IPS-20b (cell line): ENCODE data around the gene LHX4.
A peak's percentile ranks its signal among the peaks of the same experiment; 100 is the strongest.

Source experiments
- H3K27ac ChIP-seq: one replicate; pipeline ENCODE4 v1.5.1; 2013; ENCODE audit warnings: low read length
- H3K27me3 ChIP-seq: 2 replicates; pipeline ENCODE4 v1.6.1; 2013; ENCODE audit warnings: mild to moderate bottlenecking, low read length, inconsistent platforms; ENCODE audit not compliant: insufficient read depth
- H3K36me3 ChIP-seq: 2 replicates; pipeline ENCODE4 v1.6.1; 2013; ENCODE audit warnings: low read depth, mild to moderate bottlenecking, inconsistent platforms, low read length, moderate library complexity; ENCODE audit not compliant: insufficient read depth
- H3K4me1 ChIP-seq: 2 replicates; pipeline ENCODE4 v1.6.1; 2013; ENCODE audit warnings: mild to moderate bottlenecking, control low read depth, inconsistent platforms, low read length, moderate library complexity; ENCODE audit not compliant: insufficient read depth
- H3K4me3 ChIP-seq: 2 replicates; pipeline ENCODE4 v1.5.1; 2013; ENCODE audit warnings: mild to moderate bottlenecking, low read length, inconsistent platforms
- H3K9ac ChIP-seq: 2 replicates; pipeline ENCODE4 v1.6.1; 2013; ENCODE audit warnings: low read depth, mild to moderate bottlenecking, inconsistent platforms, low read length, moderate library complexity
- H3K9me3 ChIP-seq: 2 replicates; pipeline ENCODE4 v1.6.1; 2013; ENCODE audit warnings: mild to moderate bottlenecking, low read depth, low read length, inconsistent platforms; ENCODE audit not compliant: insufficient read depth

Gene LHX4

DNA sequence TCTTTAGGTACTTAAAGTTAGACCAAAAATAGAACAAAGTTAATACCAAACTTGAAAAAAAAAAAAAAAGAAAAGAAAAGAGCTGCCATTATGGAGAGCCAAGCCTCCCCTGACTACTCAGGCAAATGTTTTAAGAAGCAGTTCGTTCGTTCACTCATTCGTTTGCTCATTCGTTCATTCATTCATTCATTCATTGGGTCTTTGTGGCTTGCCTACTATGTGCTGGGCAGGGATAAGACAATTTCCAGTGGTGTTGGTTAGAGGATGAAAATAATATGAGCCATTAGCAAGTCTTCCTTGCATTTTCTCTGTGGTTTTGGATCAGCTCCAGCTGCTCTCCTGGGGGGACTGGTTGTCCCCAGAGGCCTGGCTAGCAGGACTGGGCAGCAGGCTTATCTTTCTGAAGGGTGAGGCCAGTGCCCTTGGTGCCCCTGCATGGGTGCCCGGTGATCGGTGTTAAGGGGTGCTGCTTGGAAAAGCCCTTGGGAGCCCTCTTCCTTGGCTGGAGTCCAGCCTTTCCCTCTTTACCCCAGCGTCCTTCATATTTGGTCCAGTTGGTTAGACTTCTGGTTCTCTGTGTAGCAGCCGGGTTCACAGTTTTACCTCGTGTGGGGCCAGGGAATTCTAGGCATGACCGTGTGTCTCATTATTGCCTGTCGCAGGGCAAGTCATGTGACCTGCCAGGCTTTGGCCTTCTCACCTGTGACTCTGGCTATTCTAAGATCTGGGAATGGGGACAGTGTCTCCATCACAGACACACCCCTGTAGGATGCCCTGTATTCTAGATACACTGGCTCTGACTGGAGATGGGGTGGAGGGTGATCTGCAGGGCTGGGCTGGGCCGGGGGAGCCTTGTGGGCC is 32.8 kb downstream of the LHX4 start:
- Histone ChIP-seq H3K9me3 (no peaks in the 10 kb centered on the region), H3K27ac (no peak overlapping the region), H3K27me3 (peaks cover 3% of the 10 kb centered on the region; the same call in 1 of the 2 replicates), H3K9ac (no peak overlapping the region), H3K4me1 (no peaks in the 10 kb centered on the region; the same call in 1 of the 2 replicates), H3K4me3 (no peak overlapping the region), H3K36me3 (no peaks in the 10 kb centered on the region)

DNA sequence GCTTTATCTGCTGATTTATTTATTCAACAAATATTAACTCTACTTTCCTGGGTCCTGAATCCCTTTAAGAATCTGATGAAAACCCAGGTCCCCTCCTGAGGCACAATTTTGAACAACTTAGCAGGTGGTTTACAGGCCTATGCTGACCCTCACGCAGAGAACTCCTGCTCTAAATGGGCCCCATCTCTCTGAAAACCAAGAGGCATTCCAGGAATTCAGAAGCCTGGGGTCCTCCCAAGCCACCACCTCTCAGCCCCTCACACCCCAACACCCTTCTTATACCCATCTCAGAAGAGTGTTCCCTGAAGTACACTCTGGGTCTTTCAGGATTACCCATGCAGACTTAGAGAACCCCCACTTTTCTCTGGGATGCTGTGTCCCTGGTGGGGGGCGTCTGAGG is 34.5 kb downstream of the LHX4 start:
- no peaks in the 10 kb centered on the region for H3K9me3 ChIP-seq
- peaks cover 16% of the 10 kb centered on the region; the same call in 1 of the 2 replicates for H3K4me1 ChIP-seq
- H3K4me3 ChIP-seq, result no peak overlapping the region
- peaks cover 3% of the 10 kb centered on the region; the same call in 1 of the 2 replicates for H3K27me3 ChIP-seq
- H3K36me3 ChIP-seq, result no peaks in the 10 kb centered on the region
- H3K27ac ChIP-seq, result no peak overlapping the region
- no peak overlapping the region for H3K9ac ChIP-seq

DNA sequence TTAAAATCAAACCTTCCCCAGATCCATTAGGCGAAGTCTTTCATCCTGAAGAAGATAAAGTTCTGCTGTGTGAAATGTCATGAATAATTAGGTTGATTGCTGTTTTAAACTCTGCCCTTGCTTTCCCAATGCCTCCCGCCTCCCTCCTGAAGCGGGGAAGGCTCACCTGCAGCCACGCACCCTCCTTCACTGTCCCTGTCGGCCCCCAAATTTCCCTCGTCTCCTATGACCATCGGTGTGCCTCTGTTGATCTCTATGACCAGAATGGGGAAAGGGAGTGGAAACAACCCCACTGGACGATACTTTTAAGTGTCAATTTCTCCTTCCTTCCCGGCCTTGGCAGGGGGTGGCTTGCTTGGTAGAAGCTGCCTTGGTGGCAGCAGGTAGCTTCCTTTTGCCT is 35.1 kb downstream of the LHX4 start:
- Histone ChIP-seq H3K27ac (no peak overlapping the region), H3K36me3 (no peaks in the 10 kb centered on the region), H3K9ac (no peak overlapping the region), H3K4me1 (peaks cover 21% of the 10 kb centered on the region; the same call in 1 of the 2 replicates), H3K9me3 (no peaks in the 10 kb centered on the region), H3K27me3 (peaks cover 3% of the 10 kb centered on the region; the same call in 1 of the 2 replicates), H3K4me3 (no peak overlapping the region)

GRCh38 chr1:180265871-180266270 is 35.8 kb downstream of the LHX4 start:
- H3K9me3 ChIP-seq, result no peaks in the 10 kb centered on the region
- H3K4me1 ChIP-seq, result peaks cover 27% of the 10 kb centered on the region; the same call in 1 of the 2 replicates
- H3K9ac ChIP-seq, result no peak overlapping the region
- no peak overlapping the region for H3K4me3 ChIP-seq
- H3K27me3 ChIP-seq, result peaks cover 3% of the 10 kb centered on the region; the same call in 1 of the 2 replicates
- no peak overlapping the region for H3K27ac ChIP-seq
- no peaks in the 10 kb centered on the region for H3K36me3 ChIP-seq

GRCh38 chr1:180266275-180267210 is 36.5 kb downstream of the LHX4 start:
- Histone ChIP-seq H3K4me3 (no peak overlapping the region), H3K27ac (no peak overlapping the region), H3K4me1 (peaks cover 33% of the 10 kb centered on the region), H3K9ac (no peak overlapping the region), H3K9me3 (no peaks in the 10 kb centered on the region), H3K27me3 (peaks cover under 1% of the 10 kb centered on the region; the same call in 1 of the 2 replicates), H3K36me3 (no peaks in the 10 kb centered on the region)

DNA sequence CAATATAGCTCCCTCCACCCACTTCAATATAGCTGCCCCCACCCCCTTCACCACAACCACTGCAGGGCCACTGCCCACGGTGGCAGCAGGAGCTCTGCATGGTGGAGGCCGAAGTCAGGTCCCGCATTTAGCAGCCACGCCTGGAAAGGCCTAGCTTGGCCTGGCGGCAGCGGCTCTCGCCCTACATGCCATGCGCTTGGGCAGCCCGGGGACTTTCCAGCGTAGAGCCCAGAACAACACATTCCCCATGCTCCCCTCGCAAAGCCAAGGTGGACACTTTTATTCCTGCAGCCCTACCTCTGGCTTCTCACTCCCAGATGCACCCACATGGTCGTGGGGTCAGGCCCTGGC is 37.1 kb downstream of the LHX4 start:
- Histone ChIP-seq H3K9me3 (no peaks in the 10 kb centered on the region), H3K27ac (no peak overlapping the region), H3K36me3 (no peaks in the 10 kb centered on the region), H3K4me3 (no peak overlapping the region), H3K27me3 (no peaks in the 10 kb centered on the region), H3K9ac (no peak overlapping the region), H3K4me1 (peaks cover 33% of the 10 kb centered on the region)

- Histone ChIP-seq H3K27me3 (no peaks in the 10 kb centered on the region), H3K9me3 (no peaks in the 10 kb centered on the region), H3K4me1 (peaks cover 33% of the 10 kb centered on the region), H3K27ac (no peak overlapping the region), H3K9ac (no peak overlapping the region), H3K4me3 (peak overlapping the region; percentile 13; the same call in 1 of the 2 replicates), H3K36me3 (no peaks in the 10 kb centered on the region)
Observed at GRCh38 chr1:180267761-180268555, 37.9 kb downstream of the LHX4 start.

GRCh38 chr1:180268556-180269075 is 38.6 kb downstream of the LHX4 start:
- Histone ChIP-seq H3K4me3 (peak overlapping the region; percentile 13; the same call in 1 of the 2 replicates), H3K36me3 (peaks cover under 1% of the 10 kb centered on the region; the same call in 1 of the 2 replicates), H3K27me3 (no peaks in the 10 kb centered on the region), H3K9ac (no peak overlapping the region), H3K4me1 (peaks cover 33% of the 10 kb centered on the region), H3K9me3 (no peaks in the 10 kb centered on the region), H3K27ac (no peak overlapping the region)

DNA sequence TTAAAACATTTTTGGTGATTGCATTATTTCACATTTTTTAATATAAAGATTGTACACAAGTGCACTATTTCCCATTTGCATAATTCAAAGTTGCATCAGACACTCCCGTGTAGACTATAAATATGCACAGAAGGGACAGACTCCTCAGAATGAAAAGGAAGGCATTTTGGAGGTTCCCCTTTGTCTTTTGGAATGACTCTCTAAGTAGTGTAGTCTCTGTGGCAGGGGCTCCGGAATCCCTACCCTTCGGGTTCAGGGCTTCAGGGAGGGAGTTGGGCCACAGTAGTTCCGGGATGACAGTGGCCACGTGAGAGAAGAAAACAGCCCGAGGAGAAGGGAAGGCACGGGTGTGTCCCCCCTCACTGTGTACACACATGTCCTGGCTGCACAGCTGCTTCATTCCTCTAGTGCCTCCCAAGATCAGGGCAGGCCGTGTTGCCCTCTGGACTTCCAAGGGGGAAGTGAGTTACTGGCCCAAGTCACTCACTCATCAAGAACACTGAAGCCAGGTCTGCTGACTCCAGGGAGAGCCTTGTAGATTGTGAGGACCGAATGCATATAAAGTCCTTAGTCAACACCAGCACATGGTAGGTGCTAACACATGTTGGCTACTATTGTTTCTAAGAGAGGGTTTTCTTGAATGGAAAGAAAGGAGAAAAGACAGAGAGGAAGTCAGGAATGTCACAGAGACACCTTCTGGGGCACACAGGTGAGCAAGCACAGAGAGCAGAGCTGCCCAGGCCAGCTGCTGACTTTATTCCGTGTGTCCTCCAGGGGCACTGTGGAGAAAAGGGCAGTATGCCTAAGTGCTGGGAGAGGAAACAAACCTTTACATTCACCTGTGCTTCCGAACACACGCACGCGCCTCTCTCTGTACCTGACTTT is 39.8 kb downstream of the LHX4 start:
- Histone ChIP-seq H3K36me3 (peaks cover 12% of the 10 kb centered on the region; the same call in 1 of the 2 replicates), H3K27ac (no peak overlapping the region), H3K9me3 (no peaks in the 10 kb centered on the region), H3K4me3 (no peak overlapping the region), H3K4me1 (peaks cover 33% of the 10 kb centered on the region), H3K27me3 (no peaks in the 10 kb centered on the region), H3K9ac (no peak overlapping the region)

- H3K9me3 ChIP-seq, result no peaks in the 10 kb centered on the region
- H3K4me1 ChIP-seq, result peaks cover 33% of the 10 kb centered on the region
- H3K4me3 ChIP-seq, result no peak overlapping the region
- H3K36me3 ChIP-seq, result peaks cover 20% of the 10 kb centered on the region
- H3K9ac ChIP-seq, result no peak overlapping the region
- H3K27ac ChIP-seq, result no peak overlapping the region
- H3K27me3 ChIP-seq, result no peaks in the 10 kb centered on the region
Observed at GRCh38 chr1:180270530-180271271, 40.6 kb downstream of the LHX4 start.
